ENCODE data around the gene TBC1D21.
A peak's percentile ranks its signal among the peaks of the same experiment; 100 is the strongest.
"Not testable (repeated sequence)": the region's sequence is repeated elsewhere in the genome, so short reads cannot be mapped to it uniquely, and the experiment has no call there.

TBC1D21 gene

GRCh38 chr15:73930790-73931281, 57.5 kb downstream of the TBC1D21 start:
- DNase-seq: no peak

- no peak for DNase-seq
Measured at GRCh38 chr15:73931441-73931840, 58.1 kb downstream of the TBC1D21 start.

- DNase-seq: no peak
Measured at GRCh38 chr15:73932381-73933191, 59.2 kb downstream of the TBC1D21 start.

GRCh38 chr15:73934281-73934680, 60.9 kb downstream of the TBC1D21 start:
- no peak for DNase-seq

- peak; percentile 35 for DNase-seq
Measured at GRCh38 chr15:73935547-73935946, 62.2 kb downstream of the TBC1D21 start.

- peak; percentile 34 for DNase-seq
Measured at GRCh38 chr15:73936181-73936580, 62.8 kb downstream of the TBC1D21 start.

- DNase-seq: no peak
Measured at GRCh38 chr15:73936588-73937290, 63.4 kb downstream of the TBC1D21 start.

- DNase-seq: no peak
Measured at GRCh38 chr15:73937296-73937695, 63.9 kb downstream of the TBC1D21 start.

GRCh38 chr15:73937726-73938125, 64.4 kb downstream of the TBC1D21 start:
- DNase-seq: no peak

GRCh38 chr15:73938516-73938915, 65.2 kb downstream of the TBC1D21 start:
- not testable (repeated sequence) for DNase-seq

All from right kidney (tissue), 1 donor.